DMS153 treated with DMSO at 0.1 percent for 48 hours (cell line): Measurements from ENCODE around the gene AGK.
"Not testable (repeated sequence)": the region's sequence is repeated elsewhere in the genome, so short reads cannot be mapped to it uniquely, and the experiment has no call there.

ENCODE experiments used
- DNase-seq: peaks from one replicate; lab custom pipeline; 2025; ENCODE audit not compliant: unreplicated experiment; lab: John Stamatoyannopoulos, UW

Gene AGK

GRCh38 chr7:141645188-141645587, 94.0 kb downstream of the AGK start:
- no peak for DNase-seq

- DNase-seq: no peak
Measured at GRCh38 chr7:141646826-141647480, 95.7 kb downstream of the AGK start.

- DNase-seq: not testable (repeated sequence)
Measured at GRCh38 chr7:141647701-141648100, 96.5 kb downstream of the AGK start.

GRCh38 chr7:141648276-141649114, 97.3 kb downstream of the AGK start:
- no peak for DNase-seq

- no peak for DNase-seq
Measured at GRCh38 chr7:141649137-141649864, 98.1 kb downstream of the AGK start.

GRCh38 chr7:141649865-141650634, 98.8 kb downstream of the AGK start:
- peak; percentile 74 for DNase-seq

- DNase-seq: no peak
Measured at GRCh38 chr7:141651417-141651816, 100.2 kb downstream of the AGK start.

GRCh38 chr7:141652691-141653090, 101.5 kb downstream of the AGK start:
- DNase-seq: no peak

GRCh38 chr7:141654551-141654950, 103.3 kb downstream of the AGK start:
- DNase-seq: peak; percentile 82

GRCh38 chr7:141659501-141659900, 108.3 kb downstream of the AGK start:
- no peak for DNase-seq

GRCh38 chr7:141660259-141660658, 109.0 kb downstream of the AGK start:
- DNase-seq: no peak

- no peak for DNase-seq
Measured at GRCh38 chr7:141663081-141663849, 112.1 kb downstream of the AGK start.

GRCh38 chr7:141664450-141664849, 113.2 kb downstream of the AGK start:
- DNase-seq: no peak

GRCh38 chr7:141665208-141666035, 114.2 kb downstream of the AGK start:
- DNase-seq: no peak

- DNase-seq: no peak
Measured at GRCh38 chr7:141666071-141666470, 114.9 kb downstream of the AGK start.

GRCh38 chr7:141668853-141669252, 117.6 kb downstream of the AGK start:
- DNase-seq: no peak

GRCh38 chr7:141671705-141672496, 120.7 kb downstream of the AGK start:
- no peak for DNase-seq

- no peak for DNase-seq
Measured at GRCh38 chr7:141673346-141673745, 122.1 kb downstream of the AGK start.
